GM12878 (cell line): Measurements from ENCODE around the gene RAD51B. TPM values are rescaled to one million over a fixed set of nuclear protein-coding genes. Genes with fewer than 3 reads are reported as not detected.

ENCODE experiments used
- ATAC-seq: fragments of 200-7000 bp; cut with Tn5 transposase; 3 replicates; pipeline ENCODE4 v1.9.1; 2020; ENCODE audit warnings: mild to moderate bottlenecking, moderate library complexity
- BruUV-seq: library from RNA; stranded (reverse); fragments of 400-500 nt; replicated peaks from 2 replicates; lab custom pipeline; 2021; lab: Mats Ljungman, UMichigan
- CTCF ChIA-PET: fragments of 300-600 bp; sonication (Branson Sonifier 250); formaldehyde crosslinking; extraction: SDS; loops from one replicate; lab custom pipeline; 2021; ENCODE audit warnings: inconsistent platforms; lab: Yijun Ruan, JAX
- POLR2A ChIA-PET: fragments of 350-600 bp; formaldehyde crosslinking; extraction: SDS; loops from one replicate; lab custom pipeline; 2021; ENCODE audit warnings: inconsistent platforms; lab: Charles Lee
- RAD21 ChIA-PET: fragments of 300-600 bp; sonication (Branson Sonifier 250); formaldehyde crosslinking; loops from one replicate; lab custom pipeline; 2023; ENCODE audit warnings: antibody characterized with exemption; ENCODE audit not compliant: unreplicated experiment; lab: Charles Lee
- SMC1A ChIA-PET: fragments of 300-600 bp; sonication (Branson Sonifier 250); formaldehyde crosslinking; loops from one replicate; lab custom pipeline; 2023; ENCODE audit not compliant: unreplicated experiment, uncharacterized antibody; lab: Charles Lee
- DNase-seq: peaks from one replicate; pipeline ENCODE4 v3.0.0-alpha.2; 2011; ENCODE audit warnings: low read depth, low spot score
- FAIRE-seq: peaks from 3 replicates; lab custom pipeline; 2011; peaks lifted over from hg19 to GRCh38; lab: Jason Lieb, UNC
- H2AFZ ChIP-seq: 2 replicates; pipeline ENCODE4 v1.6.0; 2011; ENCODE audit warnings: low read depth, low read length, control low read depth; ENCODE audit not compliant: control insufficient read depth
- H3K27ac ChIP-seq: 2 replicates; pipeline ENCODE4 v1.5.1; 2011; ENCODE audit warnings: control low read depth; ENCODE audit not compliant: control insufficient read depth, insufficient read depth
- H3K27me3 ChIP-seq, 2 experiments: replicated peaks in 1 of 2; 2 replicates each; pipeline versions ENCODE4 v1.6.0 to v1.6.1; 2011; ENCODE audit warnings: low read length in 1 of 2; ENCODE audit not compliant: control insufficient read depth in 2 of 2, insufficient read depth in 2 of 2
- H3K36me3 ChIP-seq, 2 experiments: 2 replicates each; pipeline ENCODE4 v1.5.1; 2011; ENCODE audit warnings: low read length in 1 of 2; ENCODE audit not compliant: control insufficient read depth in 2 of 2, insufficient read depth in 2 of 2
- H3K4me1 ChIP-seq: 2 replicates; pipeline ENCODE4 v1.6.1; 2011; ENCODE audit warnings: mild to moderate bottlenecking, low read length, moderate library complexity, mixed read lengths; ENCODE audit not compliant: control insufficient read depth, insufficient read depth
- H3K4me2 ChIP-seq: 2 replicates; pipeline ENCODE4 v1.6.0; 2011; ENCODE audit warnings: control low read depth; ENCODE audit not compliant: control insufficient read depth, insufficient read depth
- H3K4me3 ChIP-seq: fragments of 200-600 bp; sonication (generic); 2 replicates; pipeline ENCODE4 v1.5.1; 2016
- H3K79me2 ChIP-seq: 2 replicates; pipeline ENCODE4 v1.6.0; 2011; ENCODE audit warnings: low read length; ENCODE audit not compliant: control insufficient read depth, insufficient read depth
- H3K9ac ChIP-seq: 2 replicates; pipeline ENCODE4 v1.8.0; 2011; ENCODE audit warnings: low read length, control low read depth, mixed read lengths; ENCODE audit not compliant: control insufficient read depth, insufficient read depth
- H3K9me3 ChIP-seq: replicated peaks from 3 replicates; pipeline ENCODE4 v1.5.1; 2011; ENCODE audit warnings: mild to moderate bottlenecking, low read length; ENCODE audit not compliant: control insufficient read depth, insufficient read depth
- H4K20me1 ChIP-seq: 2 replicates; pipeline ENCODE4 v1.6.0; 2011; ENCODE audit not compliant: control insufficient read depth, insufficient read depth
- ATF2 ChIP-seq: IDR thresholded peaks from 2 replicates; pipeline ENCODE4 v1.6.1; 2012; ENCODE audit warnings: low read length, inconsistent platforms
- BCL3 ChIP-seq: IDR thresholded peaks from 2 replicates; pipeline ENCODE4 v1.6.1; 2011; ENCODE audit warnings: borderline replicate concordance, low read depth, mild to moderate bottlenecking, moderate library complexity, low read length; ENCODE audit not compliant: insufficient read depth, poor library complexity, severe bottlenecking
- CEBPB ChIP-seq, 2 experiments: fragments of 150-350 bp in 1 of 2; IDR thresholded peaks; 2 replicates each; pipeline ENCODE4 v1.6.1; 2012 to 2014; ENCODE audit warnings: low read depth in 2 of 2, low read length in 2 of 2, borderline replicate concordance in 1 of 2, inconsistent platforms in 1 of 2
- E2F4 ChIP-seq: IDR thresholded peaks from 2 replicates; pipeline ENCODE4 v1.6.1; 2012; ENCODE audit warnings: low read depth, low read length, improper control_type of control experiment
- E4F1 ChIP-seq: fragments of 450-650 bp; IDR thresholded peaks from 2 replicates; pipeline ENCODE4 v1.6.1; 2018; ENCODE audit warnings: borderline replicate concordance, mild to moderate bottlenecking; ENCODE audit not compliant: partially characterized antibody
- ELK1 ChIP-seq: IDR thresholded peaks from 2 replicates; pipeline ENCODE4 v1.6.1; 2012; ENCODE audit warnings: low read depth, low read length, improper control_type of control experiment
- LARP7 ChIP-seq: fragments of 450-650 bp; IDR thresholded peaks from 2 replicates; pipeline ENCODE4 v1.6.1; 2017; ENCODE audit warnings: mild to moderate bottlenecking
- NFXL1 ChIP-seq: fragments of 450-650 bp; IDR thresholded peaks from 2 replicates; pipeline ENCODE4 v1.6.1; 2017; ENCODE audit warnings: antibody characterized with exemption, mild to moderate bottlenecking, borderline replicate concordance
- NFYB ChIP-seq: IDR thresholded peaks from 2 replicates; pipeline ENCODE4 v1.6.1; 2011; ENCODE audit warnings: low read depth, mild to moderate bottlenecking, low read length, improper control_type of control experiment, moderate library complexity; ENCODE audit not compliant: insufficient read depth
- RAD51 ChIP-seq: fragments of 450-650 bp; IDR thresholded peaks from 2 replicates; pipeline ENCODE4 v1.6.1; 2016; ENCODE audit warnings: moderate library complexity, mild to moderate bottlenecking, inconsistent platforms
- SREBF2 ChIP-seq: IDR thresholded peaks from 2 replicates; pipeline ENCODE4 v1.6.1; 2012; ENCODE audit warnings: mild to moderate bottlenecking, low read length
- SUPT20H ChIP-seq: IDR thresholded peaks from 2 replicates; pipeline ENCODE4 v1.6.1; 2011; ENCODE audit warnings: low read depth, mild to moderate bottlenecking, low read length, moderate library complexity, borderline replicate concordance; ENCODE audit not compliant: control insufficient read depth
- TAF1 ChIP-seq: IDR thresholded peaks from 2 replicates; pipeline ENCODE4 v1.6.1; 2011; ENCODE audit warnings: mild to moderate bottlenecking, low read depth, low read length, borderline replicate concordance
- USF2 ChIP-seq: IDR thresholded peaks from 2 replicates; pipeline ENCODE4 v1.6.1; 2011; ENCODE audit warnings: low read depth, low read length, improper control_type of control experiment, borderline replicate concordance
- ZNF207 ChIP-seq: fragments of 450-650 bp; IDR thresholded peaks from 2 replicates; pipeline ENCODE4 v1.6.1; 2014; ENCODE audit warnings: antibody characterized with exemption, mild to moderate bottlenecking, borderline replicate concordance
- ZNF384 ChIP-seq: IDR thresholded peaks from 2 replicates; pipeline ENCODE4 v1.6.1; 2012; ENCODE audit warnings: low read depth, mild to moderate bottlenecking, low read length, improper control_type of control experiment, borderline replicate concordance
- ZSCAN29 ChIP-seq: fragments of 450-650 bp; IDR thresholded peaks from 2 replicates; pipeline ENCODE4 v1.6.1; 2017; ENCODE audit warnings: mild to moderate bottlenecking, moderate library complexity
- in situ Hi-C: fragments of 300-500 bp; cut with MboI; formaldehyde crosslinking; loops from 9 replicates; pipeline ENCODE4 v1.14.3; 2018; ENCODE audit warnings: mixed read lengths
- intact Hi-C: fragments of 100-400 bp; cut with micrococcal nuclease; formaldehyde crosslinking; loops from one replicate; pipeline ENCODE4 v1.14.2; 2022; ENCODE audit not compliant: unreplicated experiment
- polyA plus RNA-seq, 11 experiments: library from polyadenylated mRNA; depleted of rRNA in 4 of 11; unstranded in 6 of 11; stranded (reverse) in 5 of 11; fragments of >200 nt; fragmentation: Nextera tagmentation in 4 of 11; fragmentation: Illumina TruSeq in 1 of 11; extraction: Ambion mirVana in 4 of 11; extraction: Trizol in 1 of 11; gene quantifications; 1 replicate in 1 of 11; 2 replicates in 10 of 11; pipeline versions ENCODE4 v1.2.1 to v1.2.3, GENCODE V29; 2011 to 2016; ENCODE audit warnings: inconsistent platforms in 2 of 11, missing spikeins in 2 of 11, low read depth in 1 of 11
- total RNA-seq, 4 experiments: library from RNA; depleted of rRNA in 3 of 4; stranded (reverse); fragments of >200 nt in 3 of 4; fragmentation: Illumina TruSeq in 1 of 4; extraction: Trizol in 1 of 4; gene quantifications; 2 replicates each; pipeline versions ENCODE4 v1.2.1 to v1.2.3, GENCODE V29; 2013 to 2021

RAD51B gene
- total and polyA plus RNA-seq, 10 of the 15 experiments (the other 5 are each of a cell fraction or from before 2014, with no cell fraction given), result 9.8 to 26.8 (median 21.3) TPM

- H3K79me2 ChIP-seq, result no peaks in the 10 kb centered on the region
- RAD21 ChIA-PET, result no interaction called here
- in situ Hi-C loops (no loop called here), intact Hi-C loops (no loop called here)
- no TSS peak for BruUV-seq
- no peaks in the 10 kb centered on the region for H3K9me3 ChIP-seq
- SMC1A ChIA-PET, result no interaction called here
- H3K9ac ChIP-seq, result no peak overlapping the region
- no peaks in the 10 kb centered on the region for H3K27me3 ChIP-seq
- H3K36me3 ChIP-seq, result no peaks in the 10 kb centered on the region
- no peaks in the 10 kb centered on the region for H4K20me1 ChIP-seq
- FAIRE-seq (no peak), ATAC-seq (no peak), DNase-seq (no peak)
- CTCF ChIA-PET, result no interaction called here
- no peak overlapping the region for H2AFZ ChIP-seq
- POLR2A ChIA-PET, result no interaction called here
- no peak overlapping the region for H3K4me3 ChIP-seq
- H3K4me2 ChIP-seq, result no peak overlapping the region
- peaks cover 17% of the 10 kb centered on the region for H3K4me1 ChIP-seq
- no peak overlapping the region for H3K27ac ChIP-seq
- no peak for TF ChIP-seq SUPT20H
- TF ChIP-seq ZSCAN29, result no peak
- TF ChIP-seq RAD51, result no peak
- no peak for TF ChIP-seq BCL3
- TF ChIP-seq ZNF384, result no peak
- TF ChIP-seq ATF2, result no peak
- TF ChIP-seq SREBF2, result no peak
- no peak for TF ChIP-seq USF2
- TF ChIP-seq NFXL1, result no peak
- TF ChIP-seq E4F1, result no peak
- no peak for TF ChIP-seq ZNF207
- no peak for TF ChIP-seq E2F4
- TF ChIP-seq TAF1, result no peak
- TF ChIP-seq ELK1, result no peak
- TF ChIP-seq LARP7, result no peak
- no peak for TF ChIP-seq CEBPB (IDR thresholded peaks at IDR 0.05; ENCODE audit: borderline replicate concordance in 1 of 2, low read depth in 2 of 2, low read length in 2 of 2)
- no peak for TF ChIP-seq NFYB
Observed at GRCh38 chr14:67879026-67879425, 59.4 kb downstream of the RAD51B start.
